Glutamatergic neuron (in vitro differentiated cells): ENCODE results near the gene GPR15. TPM values are rescaled to one million over a fixed set of nuclear protein-coding genes. Genes with fewer than 3 reads are reported as not detected.

ENCODE experiments used
- DNase-seq: peaks from one replicate; pipeline ENCODE4 v3.0.0; 2022
- H3K27ac Mint-ChIP-seq: one replicate; pipeline ENCODE4 v1.8.0; 2020; ENCODE audit warnings: mild to moderate bottlenecking, mixed read lengths, inconsistent platforms; ENCODE audit not compliant: unreplicated experiment
- H3K27me3 Mint-ChIP-seq: one replicate; pipeline ENCODE4 v1.8.0; 2020; ENCODE audit warnings: mild to moderate bottlenecking, moderate library complexity, mixed read lengths, inconsistent platforms; ENCODE audit not compliant: unreplicated experiment
- H3K36me3 Mint-ChIP-seq: one replicate; pipeline ENCODE4 v1.8.0; 2020; ENCODE audit warnings: mild to moderate bottlenecking, mixed read lengths, inconsistent platforms; ENCODE audit not compliant: unreplicated experiment
- H3K4me1 Mint-ChIP-seq: one replicate; pipeline ENCODE4 v1.8.0; 2020; ENCODE audit warnings: mild to moderate bottlenecking, low read depth, mixed read lengths, inconsistent platforms; ENCODE audit not compliant: unreplicated experiment
- H3K4me3 Mint-ChIP-seq: one replicate; pipeline ENCODE4 v1.8.0; 2020; ENCODE audit warnings: mild to moderate bottlenecking, mixed read lengths, inconsistent platforms; ENCODE audit not compliant: unreplicated experiment
- H3K9me3 Mint-ChIP-seq: one replicate; pipeline ENCODE4 v1.8.0; 2020; ENCODE audit warnings: mild to moderate bottlenecking, moderate library complexity, mixed read lengths, inconsistent platforms; ENCODE audit not compliant: unreplicated experiment
- CTCF ChIP-seq: fragments of 200-600 bp; sonication (generic); IDR thresholded peaks from one replicate; pipeline ENCODE4 v1.5.0; 2021; ENCODE audit not compliant: partially characterized antibody, unreplicated experiment
- total RNA-seq: library from RNA; stranded (reverse); fragmentation: NEBNext Ultra II Directional; extraction: Animal tissue kit (Norgen Biotek cat#: 25700); gene quantifications from one replicate; pipeline ENCODE4 v1.2.1, GENCODE V29; 2021; ENCODE audit not compliant: unreplicated experiment

GPR15 gene
- total RNA-seq, 1 donor from 2014 or later, result not detected

DNA sequence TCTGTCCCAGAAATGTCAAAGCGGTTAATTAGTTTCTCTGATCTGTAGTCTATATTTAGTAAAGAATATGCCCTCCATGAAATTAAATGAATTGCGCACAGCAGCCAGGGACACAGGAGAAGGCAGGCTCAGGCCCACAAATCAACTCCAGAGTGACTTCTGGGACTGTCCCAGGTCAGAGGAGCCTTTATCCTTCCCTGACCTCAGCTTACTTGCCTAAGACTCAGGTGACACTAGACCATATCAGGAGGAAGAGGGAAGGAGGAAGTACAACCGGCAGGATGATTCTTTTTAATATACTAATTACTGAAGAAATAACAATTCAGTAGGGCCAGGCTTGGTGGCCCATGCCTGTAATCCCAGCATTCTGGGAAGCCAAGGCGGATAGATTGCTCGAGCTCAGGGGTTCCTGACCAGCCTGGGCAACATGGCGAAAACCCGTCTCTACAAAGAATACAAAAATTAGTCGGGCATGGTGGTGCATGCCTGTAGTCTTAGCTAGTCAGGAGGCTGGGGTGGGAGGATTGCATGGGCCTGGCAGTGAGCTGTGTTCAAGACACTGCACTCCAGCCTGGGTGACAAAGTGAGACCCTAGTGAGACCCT is 1.8 kb upstream of the GPR15 start:
- H3K4me3 Mint-ChIP-seq, result no peak overlapping the region
- no peak for TF ChIP-seq CTCF
- H3K27me3 Mint-ChIP-seq, result no peaks in the 10 kb centered on the region
- no peaks in the 10 kb centered on the region for H3K9me3 Mint-ChIP-seq
- H3K36me3 Mint-ChIP-seq, result no peaks in the 10 kb centered on the region
- DNase-seq, result no peak
- H3K4me1 Mint-ChIP-seq, result peaks cover 3% of the 10 kb centered on the region
- no peak overlapping the region for H3K27ac Mint-ChIP-seq

DNA sequence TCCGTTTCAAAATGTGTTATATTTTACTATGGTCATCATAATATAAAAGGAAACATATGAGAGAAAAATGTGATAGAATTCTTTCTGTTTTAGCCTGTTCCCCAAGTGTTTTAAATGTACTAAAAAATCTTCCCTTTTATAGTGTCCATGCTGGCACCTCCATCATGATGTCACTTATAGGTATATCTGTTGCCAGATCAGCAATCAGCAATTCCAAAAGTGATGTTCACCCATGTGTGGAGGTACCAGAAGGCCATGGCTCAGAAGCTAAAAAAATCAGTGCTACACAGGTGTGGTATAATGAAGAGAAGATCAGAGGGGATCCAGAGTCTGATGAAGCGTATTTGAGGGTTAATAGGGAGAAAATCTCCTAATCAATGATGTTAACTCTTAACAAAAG is 1.1 kb upstream of the GPR15 start:
- no peak for DNase-seq
- Mint-ChIP-seq H3K27me3 (no peaks in the 10 kb centered on the region), H3K4me1 (peaks cover 3% of the 10 kb centered on the region), H3K9me3 (no peaks in the 10 kb centered on the region), H3K36me3 (no peaks in the 10 kb centered on the region), H3K27ac (no peak overlapping the region), H3K4me3 (no peak overlapping the region)
- TF ChIP-seq CTCF, result no peak

DNA sequence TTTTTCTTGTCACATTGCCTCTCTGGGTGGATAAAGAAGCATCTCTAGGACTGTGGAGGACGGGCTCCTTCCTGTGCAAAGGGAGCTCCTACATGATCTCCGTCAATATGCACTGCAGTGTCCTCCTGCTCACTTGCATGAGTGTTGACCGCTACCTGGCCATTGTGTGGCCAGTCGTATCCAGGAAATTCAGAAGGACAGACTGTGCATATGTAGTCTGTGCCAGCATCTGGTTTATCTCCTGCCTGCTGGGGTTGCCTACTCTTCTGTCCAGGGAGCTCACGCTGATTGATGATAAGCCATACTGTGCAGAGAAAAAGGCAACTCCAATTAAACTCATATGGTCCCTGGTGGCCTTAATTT is 478 bp downstream of the GPR15 start:
- Mint-ChIP-seq H3K27ac (no peak overlapping the region), H3K27me3 (no peaks in the 10 kb centered on the region), H3K4me1 (peaks cover 3% of the 10 kb centered on the region), H3K9me3 (no peaks in the 10 kb centered on the region), H3K36me3 (no peaks in the 10 kb centered on the region), H3K4me3 (no peak overlapping the region)
- TF ChIP-seq CTCF, result no peak
- DNase-seq, result no peak

- Mint-ChIP-seq H3K27ac (no peak overlapping the region), H3K4me1 (peaks cover 3% of the 10 kb centered on the region), H3K4me3 (no peak overlapping the region), H3K36me3 (no peaks in the 10 kb centered on the region), H3K9me3 (no peaks in the 10 kb centered on the region), H3K27me3 (no peaks in the 10 kb centered on the region)
- TF ChIP-seq CTCF, result no peak
- no peak for DNase-seq
Observed at GRCh38 chr3:98532709-98533571, 1.2 kb downstream of the GPR15 start.

DNA sequence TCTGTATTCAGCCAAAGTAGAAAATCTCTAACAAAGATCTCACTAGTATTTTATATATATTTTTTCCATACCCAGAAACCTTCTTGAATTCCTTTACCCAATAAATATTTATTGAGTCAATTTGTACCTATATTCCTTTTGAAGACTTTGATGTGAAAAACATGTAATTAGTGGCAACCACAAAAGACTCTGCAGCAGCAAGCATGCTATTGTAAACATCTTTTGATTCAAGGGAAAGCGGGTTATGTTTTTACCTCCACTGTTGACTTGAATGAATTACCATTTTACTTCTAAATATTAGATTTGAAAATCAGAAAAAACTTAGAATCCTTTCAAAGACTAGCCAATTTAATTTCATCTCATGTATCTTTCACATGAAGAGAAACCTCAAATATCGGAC is 2.4 kb downstream of the GPR15 start:
- Mint-ChIP-seq H3K27ac (no peak overlapping the region), H3K36me3 (no peaks in the 10 kb centered on the region), H3K27me3 (no peaks in the 10 kb centered on the region)

More for the DNA sequence above, 2.4 kb downstream of the GPR15 start:
- H3K9me3 Mint-ChIP-seq, result no peaks in the 10 kb centered on the region
- peaks cover 3% of the 10 kb centered on the region for H3K4me1 Mint-ChIP-seq
- no peak overlapping the region for H3K4me3 Mint-ChIP-seq
- DNase-seq, result no peak
- TF ChIP-seq CTCF, result no peak
